ENCODE data around the gene CAPN7.

CAPN7 gene

DNA sequence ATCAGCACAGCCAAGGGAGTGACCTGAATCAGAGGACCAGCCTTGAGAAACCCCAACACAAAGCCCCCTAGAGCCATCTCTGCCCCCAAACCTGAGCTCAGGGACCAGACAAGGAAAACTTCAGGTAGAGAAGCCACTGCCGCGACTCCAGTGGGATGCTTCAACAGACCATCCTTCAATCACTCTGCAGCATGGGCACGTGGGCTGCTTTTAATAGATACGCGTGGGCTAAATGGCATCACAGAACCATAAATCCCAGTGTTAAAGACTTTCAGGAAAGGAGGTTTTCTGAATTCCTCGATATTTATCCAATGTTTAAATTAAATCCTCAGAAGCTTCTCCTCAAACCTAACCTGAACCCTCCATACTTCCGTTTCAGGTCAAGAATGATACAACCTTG, 95.7 kb downstream of the CAPN7 start:
- DNase-seq, result no peak

Measured in fibroblast of skin of right biceps (primary cell).